ENCODE results near the gene MSI2.

- TF ChIP-seq CTCF (conservative IDR thresholded peaks at IDR 0.05; ENCODE audit: low read length) (no peak), EZH2phosphoT487 (IDR thresholded peaks at IDR 0.05; ENCODE audit: borderline replicate concordance) (no peak)
Observed at GRCh38 chr17:57330587-57330986, 74.3 kb downstream of the MSI2 start.
